ENCODE results near the gene SGK2. TPM values are rescaled to one million over a fixed set of nuclear protein-coding genes. Genes with fewer than 3 reads are reported as not detected.

The SGK2 gene
- total and polyA plus RNA-seq, 4 experiments from 2014 or later: 0.70 to 1.6 TPM; not detected in 2

- ChIA-PET POLR2A (ENCODE audit: partially characterized antibody) (no interaction called here), CTCF (ENCODE audit: partially characterized antibody) (interaction anchor here (1.3 to 3.9 kb wide), 2 partner anchors 8 to 564 kb away, joined by 3 to 21 read pairs; no protein-coding TSS in a partner anchor)
- Mint-ChIP-seq H3K9me3 (peaks cover 0 to 2% (median 0%) of the 10 kb centered on the region in 8 donors), H3K36me3 (peaks cover 3 to 4% of the 10 kb centered on the region in 2 donors), H3K27me3 (peaks cover 3 to 4% of the 10 kb centered on the region in 2 donors), H3K4me3 (no peak overlapping the region), H3K27ac (no peak overlapping the region), H3K4me1 (peaks cover 0 to 2% (median 0%) of the 10 kb centered on the region in 4 donors)
- Histone ChIP-seq H3K27ac (ENCODE audit: low read depth, low read length) (no peak overlapping the region), H3K4me1 (ENCODE audit: insufficient read depth, low read length) (no peaks in the 10 kb centered on the region), H3K4me3 (ENCODE audit: low read length in 2 of 2) (no peak overlapping the region), H3K9me3 (ENCODE audit: control insufficient read depth in 1 of 2, low read length in 2 of 2) (no peaks in the 10 kb centered on the region), H3K27me3 (ENCODE audit: insufficient read depth, low read length) (no peaks in the 10 kb centered on the region), H3K36me3 (ENCODE audit: insufficient read depth, low read length) (no peaks in the 10 kb centered on the region)
- intact Hi-C loops (cut with micrococcal nuclease): no loop called here
- no peak for DNase-seq
Measured at GRCh38 chr20:43530321-43531090, 28.3 kb upstream of the SGK2 start.

- H3K27me3 Mint-ChIP-seq: peaks cover 2 to 4% of the 10 kb centered on the region in 2 donors
- H3K9me3 ChIP-seq (ENCODE audit: control insufficient read depth in 1 of 2, low read length in 2 of 2): no peaks in the 10 kb centered on the region
- no peak overlapping the region for H3K4me3 Mint-ChIP-seq
- ChIA-PET CTCF (ENCODE audit: partially characterized antibody) (interaction anchor here (3.9 kb wide), 1 partner anchor 8 kb away, joined by 21 read pairs; no protein-coding TSS in a partner anchor), POLR2A (ENCODE audit: partially characterized antibody) (no interaction called here)
- peaks cover 0 to 2% (median 0%) of the 10 kb centered on the region in 8 donors for H3K9me3 Mint-ChIP-seq
- H3K36me3 ChIP-seq (ENCODE audit: insufficient read depth, low read length): no peaks in the 10 kb centered on the region
- no peaks in the 10 kb centered on the region for H3K27me3 ChIP-seq (ENCODE audit: insufficient read depth, low read length)
- peaks cover 0 to 2% (median 0%) of the 10 kb centered on the region in 4 donors for H3K4me1 Mint-ChIP-seq
- H3K4me1 ChIP-seq (ENCODE audit: insufficient read depth, low read length): no peaks in the 10 kb centered on the region
- H3K36me3 Mint-ChIP-seq: peaks cover 4 to 5% of the 10 kb centered on the region in 2 donors
- no peak overlapping the region for H3K27ac ChIP-seq (ENCODE audit: low read depth, low read length)
- H3K4me3 ChIP-seq (ENCODE audit: low read length in 2 of 2): no peak overlapping the region
- H3K27ac Mint-ChIP-seq: peak overlapping the region in 1 of 7 donors; percentile 20
- intact Hi-C loops (cut with micrococcal nuclease): no loop called here
- no peak for DNase-seq
Measured at GRCh38 chr20:43531091-43531443, 27.8 kb upstream of the SGK2 start.

GRCh38 chr20:43532416-43533055, 26.3 kb upstream of the SGK2 start:
- Histone ChIP-seq H3K27me3 (ENCODE audit: insufficient read depth, low read length) (no peaks in the 10 kb centered on the region), H3K4me3 (ENCODE audit: low read length in 2 of 2) (no peak overlapping the region), H3K27ac (ENCODE audit: low read depth, low read length) (no peak overlapping the region), H3K9me3 (ENCODE audit: control insufficient read depth in 1 of 2, low read length in 2 of 2) (no peaks in the 10 kb centered on the region), H3K36me3 (ENCODE audit: insufficient read depth, low read length) (no peaks in the 10 kb centered on the region), H3K4me1 (ENCODE audit: insufficient read depth, low read length) (no peaks in the 10 kb centered on the region)
- intact Hi-C loops (cut with micrococcal nuclease): no loop called here
- Mint-ChIP-seq H3K36me3 (peaks cover 4 to 5% of the 10 kb centered on the region in 2 donors), H3K4me3 (no peak overlapping the region), H3K9me3 (peaks cover 0 to 2% (median 0%) of the 10 kb centered on the region in 8 donors), H3K27me3 (peaks cover 0 to 2% of the 10 kb centered on the region in 2 donors), H3K27ac (no peak overlapping the region), H3K4me1 (no peaks in the 10 kb centered on the region)
- DNase-seq: no peak
- POLR2A ChIA-PET (ENCODE audit: partially characterized antibody): no interaction called here
- CTCF ChIA-PET (ENCODE audit: partially characterized antibody): no interaction called here

GRCh38 chr20:43533060-43533459, 25.8 kb upstream of the SGK2 start:
- H3K9me3 ChIP-seq (ENCODE audit: control insufficient read depth in 1 of 2, low read length in 2 of 2): no peaks in the 10 kb centered on the region
- POLR2A ChIA-PET (ENCODE audit: partially characterized antibody): no interaction called here
- H3K27me3 ChIP-seq (ENCODE audit: insufficient read depth, low read length): no peaks in the 10 kb centered on the region
- no peak overlapping the region for H3K27ac Mint-ChIP-seq
- H3K4me3 ChIP-seq (ENCODE audit: low read length in 2 of 2): no peak overlapping the region
- intact Hi-C loops (cut with micrococcal nuclease): no loop called here
- H3K4me3 Mint-ChIP-seq: no peak overlapping the region
- H3K36me3 Mint-ChIP-seq: peaks cover 4 to 5% of the 10 kb centered on the region in 2 donors
- no peak overlapping the region for H3K27ac ChIP-seq (ENCODE audit: low read depth, low read length)
- no peak for DNase-seq
- H3K36me3 ChIP-seq (ENCODE audit: insufficient read depth, low read length): no peaks in the 10 kb centered on the region
- peaks cover 0 to 2% of the 10 kb centered on the region in 2 donors for H3K27me3 Mint-ChIP-seq
- H3K4me1 Mint-ChIP-seq: no peaks in the 10 kb centered on the region
- no peaks in the 10 kb centered on the region for H3K4me1 ChIP-seq (ENCODE audit: insufficient read depth, low read length)
- H3K9me3 Mint-ChIP-seq: peaks cover 0 to 2% (median 0%) of the 10 kb centered on the region in 8 donors
- CTCF ChIA-PET (ENCODE audit: partially characterized antibody): no interaction called here

GRCh38 chr20:43534016-43534415, 24.8 kb upstream of the SGK2 start:
- ChIA-PET POLR2A (ENCODE audit: partially characterized antibody) (no interaction called here), CTCF (ENCODE audit: partially characterized antibody) (no interaction called here)
- intact Hi-C loops (cut with micrococcal nuclease): no loop called here
- H3K27ac Mint-ChIP-seq: no peak overlapping the region
- H3K9me3 Mint-ChIP-seq: peaks cover 0 to 2% (median 0%) of the 10 kb centered on the region in 8 donors
- H3K27ac ChIP-seq (ENCODE audit: low read depth, low read length): no peak overlapping the region
- no peak overlapping the region for H3K4me3 Mint-ChIP-seq
- no peaks in the 10 kb centered on the region for H3K36me3 ChIP-seq (ENCODE audit: insufficient read depth, low read length)
- H3K27me3 ChIP-seq (ENCODE audit: insufficient read depth, low read length): no peaks in the 10 kb centered on the region
- H3K4me1 Mint-ChIP-seq: no peaks in the 10 kb centered on the region
- H3K36me3 Mint-ChIP-seq: peaks cover 4 to 5% of the 10 kb centered on the region in 2 donors
- no peaks in the 10 kb centered on the region for H3K27me3 Mint-ChIP-seq
- H3K4me1 ChIP-seq (ENCODE audit: insufficient read depth, low read length): no peaks in the 10 kb centered on the region
- no peaks in the 10 kb centered on the region for H3K9me3 ChIP-seq (ENCODE audit: control insufficient read depth in 1 of 2, low read length in 2 of 2)
- H3K4me3 ChIP-seq (ENCODE audit: low read length in 2 of 2): no peak overlapping the region
- no peak for DNase-seq

GRCh38 chr20:43534791-43535350, 24.0 kb upstream of the SGK2 start:
- Histone ChIP-seq H3K4me3 (ENCODE audit: low read length in 2 of 2) (no peak overlapping the region), H3K4me1 (ENCODE audit: insufficient read depth, low read length) (no peaks in the 10 kb centered on the region), H3K27ac (ENCODE audit: low read depth, low read length) (no peak overlapping the region), H3K27me3 (ENCODE audit: insufficient read depth, low read length) (no peaks in the 10 kb centered on the region), H3K36me3 (ENCODE audit: insufficient read depth, low read length) (no peaks in the 10 kb centered on the region), H3K9me3 (ENCODE audit: control insufficient read depth in 1 of 2, low read length in 2 of 2) (no peaks in the 10 kb centered on the region)
- no peaks in the 10 kb centered on the region for H3K27me3 Mint-ChIP-seq
- ChIA-PET CTCF (ENCODE audit: partially characterized antibody) (interaction anchor here (1.1 kb wide), 1 partner anchor 12 kb away, joined by 3 read pairs; no protein-coding TSS in a partner anchor), POLR2A (ENCODE audit: partially characterized antibody) (no interaction called here)
- H3K27ac Mint-ChIP-seq: no peak overlapping the region
- peaks cover 0 to 6% of the 10 kb centered on the region in 2 donors for H3K36me3 Mint-ChIP-seq
- H3K4me1 Mint-ChIP-seq: no peaks in the 10 kb centered on the region
- H3K4me3 Mint-ChIP-seq: no peak overlapping the region
- no peak for DNase-seq
- peaks cover 0 to 2% (median 0%) of the 10 kb centered on the region in 8 donors for H3K9me3 Mint-ChIP-seq
- intact Hi-C loops (cut with micrococcal nuclease): no loop called here

GRCh38 chr20:43535370-43536004, 23.3 kb upstream of the SGK2 start:
- no peaks in the 10 kb centered on the region for H3K4me1 Mint-ChIP-seq
- Histone ChIP-seq H3K27ac (ENCODE audit: low read depth, low read length) (no peak overlapping the region), H3K27me3 (ENCODE audit: insufficient read depth, low read length) (no peaks in the 10 kb centered on the region), H3K36me3 (ENCODE audit: insufficient read depth, low read length) (no peaks in the 10 kb centered on the region), H3K4me1 (ENCODE audit: insufficient read depth, low read length) (no peaks in the 10 kb centered on the region), H3K4me3 (ENCODE audit: low read length in 2 of 2) (no peak overlapping the region), H3K9me3 (ENCODE audit: control insufficient read depth in 1 of 2, low read length in 2 of 2) (no peaks in the 10 kb centered on the region)
- peaks cover 0 to 6% of the 10 kb centered on the region in 2 donors for H3K36me3 Mint-ChIP-seq
- CTCF ChIA-PET (ENCODE audit: partially characterized antibody): interaction anchor here (1.1 kb wide), 1 partner anchor 11 kb away, joined by 3 read pairs; no protein-coding TSS in a partner anchor
- no peaks in the 10 kb centered on the region for H3K27me3 Mint-ChIP-seq
- intact Hi-C loops (cut with micrococcal nuclease): no loop called here
- no peak overlapping the region for H3K4me3 Mint-ChIP-seq
- no peak overlapping the region for H3K27ac Mint-ChIP-seq
- POLR2A ChIA-PET (ENCODE audit: partially characterized antibody): no interaction called here
- H3K9me3 Mint-ChIP-seq: peaks cover 0 to 2% (median 0%) of the 10 kb centered on the region in 8 donors
- no peak for DNase-seq

Data from CD4-positive, alpha-beta memory T cell (primary cell).